HG03378 (cell line): ENCODE results near the gene FGFRL1.

Source experiments
- ATAC-seq: cut with Tn5 transposase; IDR thresholded peaks from one replicate; pipeline ENCODE4 v1.9.1; 2021; ENCODE audit warnings: mild to moderate bottlenecking, moderate library complexity; ENCODE audit not compliant: unreplicated experiment

FGFRL1 gene

GRCh38 chr4:1004557-1005485 is 6.6 kb upstream of the FGFRL1 start:
- ATAC-seq = no peak

DNA sequence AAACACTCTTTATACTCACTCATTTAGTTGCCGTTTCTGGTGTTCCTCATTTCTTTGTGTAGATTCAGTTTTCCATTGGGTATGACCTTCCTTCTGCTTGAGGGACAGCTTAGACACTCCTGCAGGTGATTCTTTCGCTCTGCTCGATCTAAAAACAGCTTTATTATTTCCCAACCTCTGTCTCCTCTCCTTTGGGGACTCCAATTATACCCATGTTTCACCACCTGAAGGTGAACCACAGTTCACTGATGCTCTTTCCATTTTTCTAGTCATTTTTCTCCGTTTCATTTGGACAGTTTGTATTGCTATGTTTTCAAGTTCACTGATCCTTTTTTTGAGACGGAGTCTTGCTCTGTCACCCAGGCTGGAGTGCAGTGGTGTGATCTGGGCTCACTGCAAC is 4.6 kb upstream of the FGFRL1 start:
- no peak for ATAC-seq

DNA sequence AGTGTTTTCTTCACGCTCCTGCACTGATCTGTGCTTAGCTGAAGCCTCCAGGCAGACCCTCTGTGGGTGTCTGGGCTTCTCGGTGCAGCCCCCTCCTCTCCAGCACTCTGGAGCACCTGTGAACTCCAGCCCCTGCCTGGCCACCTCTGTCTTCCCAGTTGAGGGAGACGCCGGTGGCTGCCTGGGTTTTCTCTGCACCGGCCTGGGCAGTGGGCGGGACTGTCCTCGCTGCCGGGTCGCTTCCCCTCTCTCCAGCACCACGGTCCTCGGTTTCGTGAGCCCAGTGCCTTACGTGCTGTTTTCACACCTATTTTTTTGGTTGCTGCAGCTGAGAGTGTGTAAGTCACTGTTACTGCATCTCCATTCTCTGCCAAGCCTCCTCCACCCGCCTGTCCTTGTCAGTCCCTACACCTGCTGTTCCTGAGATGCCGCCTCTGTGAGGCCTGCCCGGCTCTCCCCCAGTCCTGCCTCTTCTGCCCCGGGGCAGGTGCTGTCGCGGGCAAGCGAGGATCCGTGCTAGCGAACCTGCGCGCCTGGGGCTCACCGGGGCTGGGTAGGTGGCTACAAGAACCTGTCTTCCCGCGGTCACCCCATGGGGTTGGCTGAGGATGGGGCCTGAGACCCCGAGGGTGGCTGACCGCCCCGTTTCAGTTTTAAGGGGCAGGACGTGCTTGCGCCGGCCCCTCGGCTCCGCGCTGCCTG is 2.4 kb upstream of the FGFRL1 start:
- ATAC-seq = no peak

- ATAC-seq = no peak
These were observed 1.7 kb upstream of the FGFRL1 start for GRCh38 chr4:1009542-1010394.

DNA sequence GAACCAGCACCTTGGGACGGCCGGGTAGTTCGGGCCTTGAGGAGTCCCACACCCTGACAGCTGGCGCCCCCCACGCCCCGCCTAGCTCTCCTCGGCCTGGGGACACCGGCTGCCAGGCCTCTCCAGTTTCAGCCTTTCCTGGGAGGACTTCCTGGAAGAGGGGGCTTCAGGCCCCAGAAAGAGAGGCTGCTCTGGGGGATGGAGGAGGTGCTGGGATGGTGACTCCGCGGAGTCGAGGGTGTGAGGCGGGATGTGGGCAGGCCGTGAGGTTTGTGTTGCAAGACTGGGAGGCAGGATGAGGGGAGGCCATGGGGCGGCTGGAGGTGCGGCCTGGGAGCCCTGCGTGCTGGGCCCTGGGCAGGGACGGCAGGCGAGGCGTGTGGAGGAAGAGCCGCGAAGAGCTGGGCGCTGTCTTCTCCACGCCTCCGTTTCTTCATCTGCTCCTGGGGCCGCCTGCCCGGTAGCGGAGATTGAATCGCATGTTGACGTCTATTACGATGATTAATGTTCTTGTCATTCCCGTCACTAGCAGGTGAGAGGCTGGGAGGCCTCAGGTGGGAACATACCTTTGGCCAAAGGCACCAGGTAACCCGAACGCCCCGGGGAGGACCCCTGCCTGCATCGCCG is 918 bp upstream of the FGFRL1 start:
- no peak for ATAC-seq

- ATAC-seq = no peak
These were observed 224 bp downstream of the FGFRL1 start for GRCh38 chr4:1011666-1012033.

DNA sequence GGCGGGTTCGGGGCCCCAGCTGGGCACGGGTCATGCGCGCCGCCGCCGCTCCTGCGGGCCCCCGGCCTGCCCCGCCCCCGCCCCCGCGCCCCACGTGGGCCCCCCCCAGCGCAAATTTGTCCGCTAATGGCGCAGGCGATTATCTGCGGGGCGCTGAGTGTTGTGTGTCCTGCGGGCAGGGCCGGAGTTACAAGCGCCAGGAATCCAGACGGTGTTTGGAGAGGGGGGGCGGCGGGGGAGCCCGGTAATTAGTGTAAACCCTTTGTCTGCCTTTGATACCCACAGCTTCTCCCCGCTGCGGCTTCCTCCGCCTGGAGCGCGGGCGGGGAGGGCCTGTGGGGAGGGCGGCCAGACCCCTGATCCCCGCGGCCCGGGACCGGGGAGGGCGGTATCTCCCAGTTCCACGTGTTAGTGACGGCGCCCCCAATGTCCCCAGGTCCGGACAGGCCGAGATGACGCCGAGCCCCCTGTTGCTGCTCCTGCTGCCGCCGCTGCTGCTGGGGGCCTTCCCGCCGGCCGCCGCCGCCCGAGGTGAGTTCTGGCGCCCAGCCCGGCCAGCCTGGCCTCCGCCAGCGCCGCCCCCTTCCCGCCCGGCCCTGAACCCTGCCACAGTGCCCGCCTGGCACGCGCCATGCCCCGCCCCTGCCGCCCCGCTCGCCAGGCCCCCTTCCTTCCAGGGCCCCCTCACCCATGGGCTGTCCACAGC is 761 bp downstream of the FGFRL1 start:
- ATAC-seq = no peak

GRCh38 chr4:1013225-1014073 is 2.0 kb downstream of the FGFRL1 start:
- no peak for ATAC-seq

DNA sequence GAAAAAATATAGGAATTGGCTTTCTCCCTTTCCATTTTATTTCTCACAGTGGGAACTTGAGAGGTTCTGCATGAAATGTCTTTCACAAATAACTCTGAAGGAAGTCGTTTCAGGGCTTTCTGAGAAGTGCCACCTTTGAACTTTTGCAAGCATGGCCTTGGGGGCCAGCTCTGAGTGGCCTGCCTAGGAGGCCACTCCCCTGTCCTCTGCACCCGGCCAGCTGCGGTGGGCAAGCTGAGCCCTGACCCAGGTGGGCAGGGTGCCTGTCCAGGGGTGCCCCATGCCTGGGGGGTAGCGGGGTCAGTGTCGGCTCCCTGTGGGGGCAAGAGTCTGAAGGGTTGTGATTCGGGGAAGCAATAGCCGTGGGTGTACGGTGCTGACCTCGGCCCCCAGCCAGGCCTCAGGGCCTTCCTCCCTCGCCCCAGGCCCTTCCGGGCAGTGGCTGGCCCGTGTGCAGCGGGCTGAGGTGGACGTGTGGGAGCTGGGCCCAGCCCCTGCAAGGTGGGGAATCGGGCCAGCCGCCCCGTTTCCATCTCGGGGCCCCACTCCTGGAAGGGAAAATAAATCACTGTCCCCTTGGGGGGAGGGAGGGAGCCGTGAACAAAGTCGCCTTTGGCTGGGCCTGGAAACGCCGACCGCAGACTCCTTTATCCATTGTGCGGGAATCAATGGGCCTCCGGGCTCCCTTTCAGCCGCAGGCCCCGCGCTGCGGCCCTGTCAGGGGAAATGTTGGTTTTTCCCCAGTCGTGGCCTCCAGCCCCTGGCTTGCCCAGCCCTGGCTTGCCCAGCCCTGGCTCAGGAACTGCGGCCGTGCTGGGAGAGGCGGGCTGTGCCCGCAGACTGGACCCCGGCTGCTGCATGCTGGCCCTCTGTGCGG is 3.1 kb downstream of the FGFRL1 start:
- no peak for ATAC-seq

DNA sequence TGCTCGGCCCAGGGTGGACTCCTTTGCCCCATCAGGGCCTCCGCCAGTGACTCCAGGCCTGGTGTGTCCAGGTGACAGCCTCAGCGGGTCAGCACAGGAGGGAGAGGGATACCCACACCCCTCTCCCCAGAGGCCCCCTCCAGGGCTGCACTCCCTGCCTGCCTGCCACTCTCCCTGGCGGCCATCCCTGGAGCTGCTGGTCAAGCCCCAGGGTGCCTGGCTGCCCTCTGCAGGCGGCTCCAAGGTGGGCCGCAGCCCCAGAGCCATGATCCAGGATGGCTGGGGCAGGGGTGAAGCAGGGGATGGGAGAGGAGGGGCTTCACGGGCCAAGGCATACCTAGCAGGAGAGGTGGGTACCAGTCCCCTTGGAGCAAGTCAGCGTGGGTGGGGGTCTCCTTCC is 3.8 kb downstream of the FGFRL1 start:
- no peak for ATAC-seq

- no peak for ATAC-seq
These were observed 4.3 kb downstream of the FGFRL1 start for GRCh38 chr4:1015746-1016145.

DNA sequence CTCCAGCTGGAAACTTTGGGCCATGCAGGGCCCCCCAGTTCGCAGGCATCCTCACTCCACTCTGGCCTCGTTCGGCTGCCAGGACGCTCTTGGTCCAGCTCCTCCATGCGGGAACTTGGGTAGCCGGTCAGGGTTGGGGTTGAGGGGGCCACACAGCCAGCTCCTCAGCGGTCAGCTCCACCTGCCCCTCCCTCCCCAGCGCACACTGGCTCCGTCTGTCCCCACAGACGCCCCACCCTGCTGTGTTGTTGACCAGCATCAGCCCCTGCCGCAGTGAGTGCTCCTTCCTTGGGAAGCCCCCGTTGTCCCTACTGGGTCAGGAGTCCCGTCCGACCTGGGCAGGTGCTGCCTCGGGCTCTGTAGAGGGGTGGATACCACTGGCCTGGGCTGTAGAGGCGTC is 5.8 kb downstream of the FGFRL1 start:
- no peak for ATAC-seq

GRCh38 chr4:1017706-1018105 is 6.3 kb downstream of the FGFRL1 start:
- no peak for ATAC-seq

- no peak for ATAC-seq
These were observed 7.0 kb downstream of the FGFRL1 start for GRCh38 chr4:1018147-1019020.

DNA sequence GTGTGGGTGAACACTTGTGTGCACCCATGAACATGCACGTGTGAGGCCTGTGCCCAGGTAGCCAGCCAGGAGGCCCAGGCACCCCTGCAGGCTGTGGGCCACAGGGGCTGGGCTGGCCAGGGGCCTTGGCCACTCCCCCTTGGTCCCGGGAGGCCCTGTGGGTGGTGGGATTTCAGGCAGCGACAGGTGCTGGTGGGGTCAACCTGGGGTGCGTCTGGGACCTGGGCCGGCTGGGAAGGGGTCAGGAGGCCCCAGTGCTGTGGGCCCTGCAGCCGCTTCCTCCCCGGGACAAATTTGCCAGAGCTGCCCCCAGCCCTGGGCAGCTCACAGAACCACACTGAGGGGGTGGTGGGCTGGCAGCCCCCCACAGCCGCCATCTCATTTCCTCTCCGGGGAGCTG is 7.9 kb downstream of the FGFRL1 start:
- ATAC-seq = no peak

DNA sequence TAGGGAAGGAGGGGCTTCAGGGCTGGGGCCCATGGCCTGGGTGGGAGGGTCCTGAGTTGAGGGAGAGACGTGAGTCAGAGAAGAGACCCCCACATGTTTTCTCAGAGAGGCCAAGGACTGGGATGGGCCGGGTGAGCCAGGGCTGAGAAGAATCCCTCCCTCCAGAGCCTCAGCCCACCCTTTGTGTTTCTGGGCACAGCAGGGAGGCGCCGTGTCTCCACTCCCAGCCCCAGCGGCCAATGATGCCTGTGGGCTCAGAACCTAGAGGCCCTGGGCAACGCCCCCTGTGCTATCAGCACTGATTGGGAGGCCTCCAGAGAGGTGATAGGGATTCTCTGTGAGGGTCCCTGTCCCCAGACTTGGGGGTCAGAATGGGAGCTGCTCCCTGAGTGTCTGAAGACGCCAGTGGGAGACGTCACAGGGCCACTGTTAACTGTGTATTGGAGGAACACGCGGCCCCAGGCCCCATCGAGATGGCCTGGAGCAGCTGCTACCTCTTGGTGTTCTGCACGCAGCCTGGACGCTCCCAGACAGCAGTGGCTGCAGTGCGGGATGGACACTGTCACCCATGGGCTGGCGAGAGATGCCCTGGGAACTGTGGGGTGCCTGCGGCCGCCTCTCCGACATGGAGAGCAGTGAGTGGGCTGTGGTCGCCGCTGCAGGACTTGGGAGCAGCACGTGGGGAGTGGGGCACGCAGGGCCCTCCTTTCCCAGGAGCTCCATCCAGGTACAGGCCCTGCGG is 8.5 kb downstream of the FGFRL1 start:
- no peak for ATAC-seq
